Activated CD8-positive, alpha-beta T cell treated with anti-CD3 and anti-CD28 coated beads for 36 hours (primary cell): ENCODE data around the gene FILIP1L. TPM values are rescaled to one million over a fixed set of nuclear protein-coding genes. Genes with fewer than 3 reads are reported as not detected.

Source experiments
- ATAC-seq: fragments of 200-7000 bp; cut with Tn5 transposase; one replicate; pipeline ENCODE4 v1.10.0; 2021; ENCODE audit warnings: mild to moderate bottlenecking, moderate library complexity
- CTCF ChIA-PET: fragments of 350-600 bp; sonication (Branson Sonifier 250); formaldehyde crosslinking; loops from one replicate; lab custom pipeline; 2021; ENCODE audit warnings: antibody characterized with exemption; lab: Charles Lee
- POLR2A ChIA-PET: fragments of 350-600 bp; sonication (Branson Sonifier 250); formaldehyde crosslinking; loops from one replicate; lab custom pipeline; 2021; ENCODE audit warnings: antibody characterized with exemption; lab: Charles Lee
- DNase-seq: peaks from one replicate; pipeline ENCODE4 v3.0.0-alpha.2; 2020
- H3K27ac Mint-ChIP-seq: one replicate; pipeline ENCODE4 v1.8.0; 2021; ENCODE audit warnings: mild to moderate bottlenecking, mixed read lengths
- H3K27me3 Mint-ChIP-seq: one replicate; pipeline ENCODE4 v1.8.0; 2021; ENCODE audit warnings: mixed read lengths
- H3K36me3 Mint-ChIP-seq: one replicate; pipeline ENCODE4 v1.8.0; 2021; ENCODE audit warnings: low read depth, mixed read lengths
- H3K4me1 Mint-ChIP-seq: one replicate; pipeline ENCODE4 v1.8.0; 2021; ENCODE audit warnings: low read depth, mixed read lengths
- H3K4me3 Mint-ChIP-seq: one replicate; pipeline ENCODE4 v1.8.0; 2021; ENCODE audit warnings: mild to moderate bottlenecking, moderate library complexity, mixed read lengths
- H3K9me3 Mint-ChIP-seq: one replicate; pipeline ENCODE4 v1.8.0; 2021; ENCODE audit warnings: mixed read lengths
- CTCF ChIP-seq: fragments of 200-600 bp; IDR thresholded peaks from one replicate; pipeline ENCODE4 v1.8.0; 2022; ENCODE audit warnings: antibody characterized with exemption, mild to moderate bottlenecking
- intact Hi-C: fragments of 100-400 bp; cut with micrococcal nuclease; formaldehyde crosslinking; loops from one replicate; pipeline ENCODE4 v1.10.0; 2022
- total RNA-seq, 2 experiments: library from RNA; stranded (reverse); gene quantifications; one replicate each; pipeline ENCODE4 v1.2.3, GENCODE V29; 2021

Gene FILIP1L
- total RNA-seq, 2 experiments from 2014 or later: 0.11 to 0.13 TPM

- ATAC-seq: no peak
- Mint-ChIP-seq H3K9me3 (no peaks in the 10 kb centered on the region), H3K4me1 (peaks cover 27% of the 10 kb centered on the region), H3K27me3 (no peaks in the 10 kb centered on the region), H3K4me3 (no peak overlapping the region), H3K27ac (no peak overlapping the region), H3K36me3 (peaks cover 12% of the 10 kb centered on the region)
- DNase-seq: no peak
- ChIA-PET CTCF (no interaction called here), POLR2A (no interaction called here)
- no peak for TF ChIP-seq CTCF
- intact Hi-C loops: no loop called here
Measured at GRCh38 chr3:99934975-99935797, 179.1 kb downstream of the FILIP1L start.

- no peak for ATAC-seq
- H3K36me3 Mint-ChIP-seq: peaks cover 7% of the 10 kb centered on the region
Measured at GRCh38 chr3:99933971-99934750, 180.1 kb downstream of the FILIP1L start.

DNA sequence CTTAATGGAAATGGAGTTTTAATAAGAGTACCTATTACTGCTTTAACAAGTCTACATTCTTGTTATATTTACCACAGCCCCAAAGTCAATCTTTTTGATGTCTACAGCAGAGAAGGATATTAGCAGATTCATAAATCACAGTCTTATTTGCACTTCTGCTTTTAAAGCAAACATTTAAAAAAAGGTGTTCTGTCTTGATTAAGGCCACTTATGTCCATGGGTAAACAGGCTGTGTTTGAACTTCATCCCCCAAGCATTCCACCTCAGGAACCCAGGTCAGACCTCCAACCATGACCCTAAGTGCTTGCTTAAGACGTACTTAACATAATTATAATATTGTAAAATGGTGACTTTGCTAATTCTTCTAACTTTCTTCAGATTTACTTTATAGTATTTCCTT is 183.2 kb downstream of the FILIP1L start:
- ChIA-PET POLR2A (no interaction called here), CTCF (no interaction called here)
- Mint-ChIP-seq H3K4me3 (no peak overlapping the region), H3K36me3 (peaks cover 11% of the 10 kb centered on the region), H3K4me1 (no peaks in the 10 kb centered on the region), H3K27ac (no peak overlapping the region), H3K27me3 (no peaks in the 10 kb centered on the region), H3K9me3 (no peaks in the 10 kb centered on the region)
- intact Hi-C loops: no loop called here
- ATAC-seq (no peak), DNase-seq (no peak)
- TF ChIP-seq CTCF: no peak

More at GRCh38 chr3:99933971-99934750, 180.1 kb downstream of the FILIP1L start:
- Mint-ChIP-seq H3K4me3 (no peak overlapping the region), H3K27me3 (no peaks in the 10 kb centered on the region), H3K4me1 (peaks cover 20% of the 10 kb centered on the region), H3K9me3 (no peaks in the 10 kb centered on the region), H3K27ac (no peak overlapping the region)
- no peak for DNase-seq
- CTCF ChIA-PET: no interaction called here
- POLR2A ChIA-PET: no interaction called here
- intact Hi-C loops: no loop called here
- no peak for TF ChIP-seq CTCF

DNA sequence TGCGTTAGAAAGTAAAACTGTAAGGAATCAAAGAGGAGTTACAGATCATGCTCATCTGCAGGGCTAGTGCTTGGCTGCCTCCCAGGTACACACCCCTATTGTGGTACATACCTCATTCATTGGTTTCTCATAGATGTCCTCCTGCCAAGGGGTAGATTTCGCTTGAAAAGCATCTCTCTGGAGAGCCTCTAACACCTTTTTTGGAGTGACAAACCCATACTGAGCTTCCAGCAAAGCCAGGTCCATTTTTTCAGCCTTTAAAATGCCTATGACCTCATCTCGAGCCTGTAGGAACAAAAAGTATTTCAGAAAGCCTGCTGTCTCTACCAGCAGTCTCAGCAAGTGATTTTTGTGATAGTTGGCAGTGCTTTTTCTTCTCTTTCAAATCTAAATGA is 184.6 kb downstream of the FILIP1L start:
- POLR2A ChIA-PET: no interaction called here
- CTCF ChIA-PET: no interaction called here
- no peaks in the 10 kb centered on the region for H3K27me3 Mint-ChIP-seq
- H3K9me3 Mint-ChIP-seq: no peaks in the 10 kb centered on the region
- H3K27ac Mint-ChIP-seq: no peak overlapping the region
- H3K4me1 Mint-ChIP-seq: no peaks in the 10 kb centered on the region
- H3K36me3 Mint-ChIP-seq: peaks cover 10% of the 10 kb centered on the region
- H3K4me3 Mint-ChIP-seq: no peak overlapping the region
- intact Hi-C loops: no loop called here
- no peak for DNase-seq
- TF ChIP-seq CTCF: no peak
- no peak for ATAC-seq
